KMS-11 (cell line): ENCODE measurements around the gene UBXN1.

ENCODE experiments used
- H2AFZ ChIP-seq: fragments of 200-600 bp; sonication (generic); 2 replicates; pipeline ENCODE4 v1.6.1; 2016; ENCODE audit warnings: antibody characterized with exemption, mixed run types, low read depth
- H3K27ac ChIP-seq: fragments of 200-600 bp; sonication (generic); 2 replicates; pipeline ENCODE4 v1.6.1; 2016; ENCODE audit warnings: mild to moderate bottlenecking, mixed run types
- H3K27me3 ChIP-seq: fragments of 200-600 bp; sonication (generic); 2 replicates; pipeline ENCODE4 v1.6.1; 2017; ENCODE audit warnings: mild to moderate bottlenecking, low read depth, mixed run types, moderate library complexity; ENCODE audit not compliant: insufficient read depth
- H3K36me3 ChIP-seq: fragments of 200-600 bp; sonication (generic); 2 replicates; pipeline ENCODE4 v1.6.1; 2017; ENCODE audit warnings: mild to moderate bottlenecking, mixed run types; ENCODE audit not compliant: insufficient read depth
- H3K4me1 ChIP-seq: fragments of 200-600 bp; sonication (generic); 2 replicates; pipeline ENCODE4 v1.6.1; 2016; ENCODE audit warnings: mild to moderate bottlenecking, low read depth, mixed run types; ENCODE audit not compliant: poor library complexity, severe bottlenecking
- H3K4me2 ChIP-seq: fragments of 200-600 bp; sonication (generic); 2 replicates; pipeline ENCODE4 v1.7.0; 2016; ENCODE audit warnings: mild to moderate bottlenecking, mixed run types
- H3K4me3 ChIP-seq: fragments of 200-600 bp; sonication (generic); IDR thresholded peaks from 2 replicates; pipeline ENCODE4 v1.6.1; 2017; ENCODE audit warnings: low read depth, low read length, mixed read lengths; ENCODE audit not compliant: insufficient read depth
- H3K79me2 ChIP-seq: fragments of 200-600 bp; sonication (generic); 2 replicates; pipeline ENCODE4 v1.6.1; 2016; ENCODE audit warnings: low read depth, mixed run types; ENCODE audit not compliant: insufficient read depth
- H3K9ac ChIP-seq: fragments of 200-600 bp; sonication (generic); 2 replicates; pipeline ENCODE4 v1.6.1; 2016; ENCODE audit warnings: mild to moderate bottlenecking, mixed run types
- H4K20me1 ChIP-seq: fragments of 200-600 bp; sonication (generic); 2 replicates; pipeline ENCODE4 v1.6.1; 2016; ENCODE audit warnings: mild to moderate bottlenecking, mixed run types; ENCODE audit not compliant: insufficient read depth
- CTCF ChIP-seq: fragments of 200-600 bp; sonication (generic); conservative IDR thresholded peaks from 2 replicates; pipeline ENCODE4 v1.6.1; 2017; ENCODE audit warnings: low read depth, mild to moderate bottlenecking, antibody characterized with exemption, low read length, moderate library complexity, mixed read lengths

UBXN1 gene

GRCh38 chr11:62726915-62727164 is 48.0 kb upstream of the UBXN1 start:
- Histone ChIP-seq H3K27ac (peak overlapping the region; percentile 89), H3K4me2 (no peak overlapping the region; the same call in 1 of the 2 replicates), H3K79me2 (peaks cover 71% of the 10 kb centered on the region), H3K9ac (peak overlapping the region; percentile 77), H4K20me1 (peaks cover 16% of the 10 kb centered on the region; the same call in 1 of the 2 replicates), H3K36me3 (peaks cover 21% of the 10 kb centered on the region; the same call in 1 of the 2 replicates), H3K27me3 (no peaks in the 10 kb centered on the region), H3K4me3 (no peak overlapping the region), H2AFZ (peak overlapping the region; percentile 36; the same call in 1 of the 2 replicates), H3K4me1 (peaks cover 34% of the 10 kb centered on the region)
- no peak for TF ChIP-seq CTCF

GRCh38 chr11:62726156-62726914 is 47.5 kb upstream of the UBXN1 start:
- no peak for TF ChIP-seq CTCF
- H3K36me3 ChIP-seq, result peaks cover 26% of the 10 kb centered on the region; the same call in 1 of the 2 replicates
- H3K9ac ChIP-seq, result peak overlapping the region; percentile 77
- H3K27ac ChIP-seq, result peak overlapping the region; percentile 89
- peaks cover 16% of the 10 kb centered on the region; the same call in 1 of the 2 replicates for H4K20me1 ChIP-seq
- peak overlapping the region; percentile 98 for H3K4me2 ChIP-seq
- H2AFZ ChIP-seq, result peak overlapping the region; percentile 36; the same call in 1 of the 2 replicates
- H3K4me3 ChIP-seq, result peak overlapping the region; percentile 47
- H3K27me3 ChIP-seq, result no peaks in the 10 kb centered on the region
- H3K4me1 ChIP-seq, result peaks cover 34% of the 10 kb centered on the region
- H3K79me2 ChIP-seq, result peaks cover 76% of the 10 kb centered on the region

- peak overlapping the region; percentile 47 for H3K4me3 ChIP-seq
- peaks cover 82% of the 10 kb centered on the region for H3K79me2 ChIP-seq
- peaks cover 32% of the 10 kb centered on the region; the same call in 1 of the 2 replicates for H3K36me3 ChIP-seq
- H4K20me1 ChIP-seq, result peaks cover 16% of the 10 kb centered on the region; the same call in 1 of the 2 replicates
- H3K4me2 ChIP-seq, result peak overlapping the region; percentile 98
- peaks cover 34% of the 10 kb centered on the region for H3K4me1 ChIP-seq
- no peak overlapping the region for H2AFZ ChIP-seq
- TF ChIP-seq CTCF, result no peak
- H3K27ac ChIP-seq, result peak overlapping the region; percentile 89
- peak overlapping the region; percentile 77 for H3K9ac ChIP-seq
- no peaks in the 10 kb centered on the region for H3K27me3 ChIP-seq
Measured at GRCh38 chr11:62725646-62726045, 46.8 kb upstream of the UBXN1 start.

- H3K9ac ChIP-seq, result peak overlapping the region; percentile 77; the same call in 1 of the 2 replicates
- H3K79me2 ChIP-seq, result peaks cover 84% of the 10 kb centered on the region
Measured at GRCh38 chr11:62724171-62724570, 45.3 kb upstream of the UBXN1 start.

More at GRCh38 chr11:62724171-62724570, 45.3 kb upstream of the UBXN1 start:
- H3K4me3 ChIP-seq, result no peak overlapping the region
- peaks cover 40% of the 10 kb centered on the region; the same call in 1 of the 2 replicates for H3K36me3 ChIP-seq
- H2AFZ ChIP-seq, result no peak overlapping the region
- no peak overlapping the region; the same call in 1 of the 2 replicates for H3K27ac ChIP-seq
- peaks cover 16% of the 10 kb centered on the region; the same call in 1 of the 2 replicates for H4K20me1 ChIP-seq
- TF ChIP-seq CTCF, result no peak
- H3K4me2 ChIP-seq, result peak overlapping the region; percentile 98
- peaks cover 26% of the 10 kb centered on the region for H3K4me1 ChIP-seq
- no peaks in the 10 kb centered on the region for H3K27me3 ChIP-seq
